ENCODE measurements around the gene TUBA4A.

DNA sequence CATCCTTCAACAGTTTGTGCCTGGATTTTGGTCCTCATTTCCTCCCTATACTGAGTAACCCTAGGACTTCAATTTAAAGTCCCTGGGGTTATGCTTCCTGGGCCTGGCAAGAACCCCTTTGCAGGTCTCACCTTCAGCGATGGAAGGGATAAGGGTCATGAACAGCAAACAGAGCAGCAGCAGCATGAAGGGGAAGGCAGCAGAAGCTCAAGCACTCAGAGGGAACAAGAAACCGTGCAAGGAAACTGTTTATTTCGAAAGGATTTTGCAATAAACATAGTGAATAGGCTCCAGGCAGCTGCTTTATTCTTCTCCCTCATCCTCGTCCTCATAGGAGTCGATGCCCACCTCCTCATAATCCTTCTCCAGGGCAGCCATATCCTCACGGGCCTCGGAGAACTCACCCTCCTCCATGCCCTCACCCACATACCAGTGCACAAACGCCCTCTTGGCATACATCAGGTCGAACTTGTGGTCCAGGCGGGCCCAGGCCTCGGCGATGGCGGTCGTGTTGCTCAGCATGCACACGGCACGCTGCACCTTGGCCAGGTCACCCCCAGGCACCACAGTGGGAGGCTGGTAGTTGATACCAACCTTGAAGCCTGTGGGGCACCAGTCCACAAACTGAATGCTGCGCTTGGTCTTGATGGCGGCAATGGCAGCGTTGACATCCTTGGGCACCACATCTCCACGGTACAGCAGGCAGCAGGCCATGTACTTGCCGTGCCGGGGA is 3.5 kb downstream of the TUBA4A start:
- TF ChIP-seq, protein P1, sequence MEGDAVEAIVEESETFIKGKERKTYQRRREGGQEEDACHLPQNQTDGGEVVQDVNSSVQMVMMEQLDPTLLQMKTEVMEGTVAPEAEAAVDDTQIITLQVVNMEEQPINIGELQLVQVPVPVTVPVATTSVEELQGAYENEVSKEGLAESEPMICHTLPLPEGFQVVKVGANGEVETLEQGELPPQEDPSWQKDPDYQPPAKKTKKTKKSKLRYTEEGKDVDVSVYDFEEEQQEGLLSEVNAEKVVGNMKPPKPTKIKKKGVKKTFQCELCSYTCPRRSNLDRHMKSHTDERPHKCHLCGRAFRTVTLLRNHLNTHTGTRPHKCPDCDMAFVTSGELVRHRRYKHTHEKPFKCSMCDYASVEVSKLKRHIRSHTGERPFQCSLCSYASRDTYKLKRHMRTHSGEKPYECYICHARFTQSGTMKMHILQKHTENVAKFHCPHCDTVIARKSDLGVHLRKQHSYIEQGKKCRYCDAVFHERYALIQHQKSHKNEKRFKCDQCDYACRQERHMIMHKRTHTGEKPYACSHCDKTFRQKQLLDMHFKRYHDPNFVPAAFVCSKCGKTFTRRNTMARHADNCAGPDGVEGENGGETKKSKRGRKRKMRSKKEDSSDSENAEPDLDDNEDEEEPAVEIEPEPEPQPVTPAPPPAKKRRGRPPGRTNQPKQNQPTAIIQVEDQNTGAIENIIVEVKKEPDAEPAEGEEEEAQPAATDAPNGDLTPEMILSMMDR (IDR thresholded peaks at IDR 0.05; ENCODE audit: insufficient read depth, low read length): no peak
- no peak for TF ChIP-seq POLR2AphosphoS5 (IDR thresholded peaks at IDR 0.05; ENCODE audit: low read depth)
